GM23248 (cell line): ENCODE data around the gene TTC1.

Experiments used
- EZH2 ChIP-seq: fragments of 200-600 bp; sonication (generic); IDR thresholded peaks from 2 replicates; pipeline ENCODE4 v1.6.1; 2018; ENCODE audit warnings: antibody characterized with exemption, mild to moderate bottlenecking; ENCODE audit not compliant: insufficient read depth, poor library complexity, severe bottlenecking
- EZH2phosphoT487 ChIP-seq: fragments of 200-600 bp; sonication (generic); IDR thresholded peaks from 2 replicates; pipeline ENCODE4 v1.6.1; 2018; ENCODE audit warnings: antibody characterized with exemption, moderate library complexity, mild to moderate bottlenecking, low read depth; ENCODE audit not compliant: insufficient read depth

DNA sequence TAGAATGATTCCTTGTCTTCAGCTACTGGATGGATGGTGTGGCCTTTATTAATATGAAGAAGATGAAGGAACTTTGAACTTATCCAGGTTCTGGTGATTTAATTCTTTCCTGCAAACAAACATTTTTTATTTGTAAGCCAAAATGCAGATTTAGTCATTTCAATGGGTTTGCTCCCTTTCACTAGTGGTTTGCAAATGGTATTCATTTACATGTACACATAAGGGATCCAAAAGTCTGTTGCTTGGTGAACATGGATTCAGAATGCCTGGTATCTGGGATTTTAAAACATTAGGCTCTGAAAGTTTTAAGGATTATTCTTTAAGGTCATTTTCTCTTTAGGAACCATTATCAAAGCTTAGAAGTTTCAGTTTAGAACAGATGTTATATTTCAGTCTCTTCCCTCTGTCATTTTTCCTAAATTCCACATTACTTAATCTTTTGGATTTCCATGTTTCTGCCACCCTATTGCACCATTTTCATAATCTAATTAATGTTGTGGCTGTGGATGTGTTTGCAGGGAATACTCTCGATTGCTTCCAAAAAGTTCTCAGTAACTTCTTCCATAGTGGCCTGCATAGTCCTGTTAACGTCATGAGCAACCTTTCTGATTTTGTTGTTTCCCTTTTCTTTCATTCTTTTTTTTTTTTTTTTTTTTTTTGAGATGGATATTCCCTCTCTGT, 10.1 kb downstream of the TTC1 start:
- TF ChIP-seq EZH2phosphoT487 = no peak
- no peak for TF ChIP-seq EZH2
